Fibroblast of the aortic adventitia (primary cell): ENCODE results near the gene CTIF. TPM values are rescaled to one million over a fixed set of nuclear protein-coding genes. Genes with fewer than 3 reads are reported as not detected.

Experiments
- DNase-seq: peaks from one replicate; pipeline ENCODE4 v3.0.0-alpha.2; 2010; ENCODE audit warnings: low read depth
- H3K4me3 ChIP-seq: 2 replicates; pipeline ENCODE4 v1.5.1; 2011; ENCODE audit warnings: low read depth, mild to moderate bottlenecking, control low read depth, low read length, moderate library complexity
- CTCF ChIP-seq: IDR thresholded peaks from 2 replicates; pipeline ENCODE4 v1.5.1; 2011; ENCODE audit warnings: mild to moderate bottlenecking, low read length, control low read depth, inconsistent platforms; ENCODE audit not compliant: insufficient read depth
- total RNA-seq: library from RNA; depleted of rRNA; stranded (reverse); fragments of >200 nt; gene quantifications from 2 replicates; pipeline ENCODE4 v1.2.3, GENCODE V29; 2012; ENCODE audit warnings: low replicate concordance

Gene CTIF
- total RNA-seq, 1 donor: 29.0 TPM

DNA sequence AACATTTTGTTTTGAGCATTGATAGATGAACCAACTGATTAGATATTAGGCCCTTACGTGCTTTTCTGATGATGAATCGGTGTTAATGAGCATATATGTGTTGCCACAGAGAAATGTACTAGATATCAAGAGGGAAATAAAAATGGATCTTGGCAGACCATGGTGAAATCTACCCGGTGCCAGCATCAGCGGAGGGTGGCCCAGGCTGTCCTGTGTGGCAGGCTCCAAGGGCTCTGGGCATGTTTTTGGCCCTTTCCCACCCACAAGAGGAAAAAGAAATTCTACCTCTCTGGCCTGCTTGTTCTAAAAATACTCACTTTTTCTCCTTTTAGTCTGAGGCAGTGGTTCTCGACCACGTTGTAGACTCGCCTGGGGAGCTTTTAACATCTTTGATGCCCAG lies 154.2 kb downstream of the CTIF start:
- no peak overlapping the region for H3K4me3 ChIP-seq
- no peak for DNase-seq
- no peak for TF ChIP-seq CTCF

DNA sequence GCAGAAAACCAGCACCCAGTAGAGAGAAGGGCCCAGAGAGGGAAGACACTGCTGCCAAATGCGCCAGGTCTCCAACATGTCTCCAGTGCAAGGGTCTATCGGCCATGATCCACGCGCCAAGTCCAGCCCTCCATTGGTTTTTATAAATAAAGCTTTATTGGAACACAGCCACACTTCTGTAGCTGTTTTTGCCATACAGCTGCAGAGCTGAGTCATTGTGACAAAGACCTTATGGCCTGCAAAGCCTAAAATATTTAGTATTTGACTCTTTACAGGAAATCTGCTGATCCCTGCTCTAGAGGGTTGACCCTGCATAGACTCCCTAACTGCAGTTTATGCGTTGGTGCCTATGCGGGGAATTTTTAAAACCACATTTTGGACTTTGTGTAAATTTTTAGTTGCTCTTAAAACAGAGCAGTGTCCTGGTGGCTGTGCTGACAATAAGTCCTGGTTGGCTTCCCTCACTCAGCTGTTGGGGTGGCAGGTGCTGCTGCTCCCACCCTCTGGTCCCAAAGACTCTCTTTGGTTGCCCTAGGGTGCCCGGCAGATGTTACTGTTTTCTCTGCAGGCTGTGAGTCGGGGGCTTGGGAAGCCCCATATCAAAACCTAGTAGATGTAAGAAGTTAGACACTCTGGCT lies 154.9 kb downstream of the CTIF start:
- DNase-seq: peak; percentile 52
- H3K4me3 ChIP-seq: no peak overlapping the region
- TF ChIP-seq CTCF: no peak

DNA sequence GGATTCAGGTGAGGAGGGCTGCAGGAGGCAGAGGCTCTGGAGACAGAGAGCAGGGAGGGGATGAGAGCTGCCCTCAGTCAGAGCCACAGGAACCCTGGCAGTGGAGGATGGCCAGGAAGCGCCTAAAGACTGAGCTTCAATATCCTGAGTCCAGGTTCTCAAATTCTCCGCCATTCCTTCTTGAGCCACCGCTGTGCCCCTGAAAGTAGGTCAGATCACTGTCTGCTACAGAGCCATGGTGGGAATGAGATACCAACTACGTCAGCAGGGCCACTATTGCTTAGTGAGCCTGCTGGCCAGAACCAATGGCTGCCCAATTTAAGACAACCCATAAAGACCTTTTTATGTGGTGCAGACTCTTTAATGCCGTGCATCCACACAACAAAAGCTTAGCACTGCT lies 155.5 kb downstream of the CTIF start:
- no peak for DNase-seq
- no peak overlapping the region for H3K4me3 ChIP-seq
- TF ChIP-seq CTCF: no peak

GRCh38 chr18:48695671-48696070 lies 156.8 kb downstream of the CTIF start:
- no peak for TF ChIP-seq CTCF
- no peak for DNase-seq
- H3K4me3 ChIP-seq: no peak overlapping the region

GRCh38 chr18:48696218-48696617 lies 157.4 kb downstream of the CTIF start:
- no peak for DNase-seq
- TF ChIP-seq CTCF: no peak
- H3K4me3 ChIP-seq: no peak overlapping the region

GRCh38 chr18:48697441-48697840 lies 158.6 kb downstream of the CTIF start:
- no peak for DNase-seq
- no peak overlapping the region for H3K4me3 ChIP-seq
- no peak for TF ChIP-seq CTCF

DNA sequence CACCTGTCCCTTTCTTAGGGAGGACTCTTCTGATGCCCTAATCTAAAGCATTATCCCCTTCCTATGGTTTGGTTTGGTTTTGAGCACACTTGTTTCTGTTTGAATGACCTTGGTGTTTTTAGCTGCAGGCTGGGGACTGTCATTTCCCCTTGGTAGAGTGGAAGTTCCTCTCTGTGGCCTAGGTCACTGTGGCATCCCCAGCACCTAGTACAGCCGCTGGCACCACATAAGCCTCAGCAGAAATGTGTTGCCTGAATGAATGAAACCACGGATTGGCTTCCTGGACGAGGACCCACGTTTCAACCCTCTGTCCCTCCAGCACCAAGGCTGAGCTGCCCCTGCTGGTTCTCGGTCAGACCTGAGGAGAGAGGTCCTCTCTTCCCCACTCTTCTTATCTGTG lies 159.9 kb downstream of the CTIF start:
- no peak overlapping the region for H3K4me3 ChIP-seq
- DNase-seq: no peak
- TF ChIP-seq CTCF: no peak
